ENCODE results near the gene ITGB4. TPM values are rescaled to one million over a fixed set of nuclear protein-coding genes. Genes with fewer than 3 reads are reported as not detected.

The ITGB4 gene
- total and polyA plus RNA-seq, 2 donors (not counting 3 experiments of a cell fraction or from before 2014, with no cell fraction given) = 4.2 to 6.7 TPM

GRCh38 chr17:75752405-75752709 lies 31.1 kb downstream of the ITGB4 start:
- DNase-seq (ENCODE audit: low read depth, low spot score) (no peak), FAIRE-seq (no peak)
- dilution Hi-C loops (cut with MboI; ENCODE audit: extremely low pct_ligation_motif_present, low sequenced_read_pairs) (no loop called here), intact Hi-C loops (cut with micrococcal nuclease) (no loop called here)
- no peak for TF ChIP-seq POLR2AphosphoS5 (IDR thresholded peaks at IDR 0.05; ENCODE audit: insufficient read depth, low read depth, low read length)
- Histone ChIP-seq H3K4me1 (ENCODE audit: control insufficient read depth, extremely low read depth, insufficient read depth, low read length) (no peaks in the 10 kb centered on the region), H3K79me2 (ENCODE audit: control insufficient read depth, insufficient read depth, low read length) (no peaks in the 10 kb centered on the region), H3K27me3 (ENCODE audit: control insufficient read depth in 2 of 2, insufficient read depth in 2 of 2, low read length in 2 of 2) (no peaks in the 10 kb centered on the region), H3K9me3 (replicated peaks; ENCODE audit: control insufficient read depth, insufficient read depth, low read length) (no peaks in the 10 kb centered on the region), H3K4me2 (ENCODE audit: insufficient read depth, low read length) (no peak overlapping the region), H3K36me3 (ENCODE audit: control insufficient read depth in 2 of 2, extremely low read depth in 1 of 2, insufficient read depth in 2 of 2, low read length in 2 of 2) (no peaks in the 10 kb centered on the region), H4K20me1 (replicated peaks; ENCODE audit: control insufficient read depth, extremely low read depth, insufficient read depth, low read length) (no peaks in the 10 kb centered on the region), H3K27ac (ENCODE audit: insufficient read depth, low read depth, low read length) (no peak overlapping the region), H3K9me1 (replicated peaks; ENCODE audit: control insufficient read depth, extremely low read depth, insufficient read depth, low read length) (no peaks in the 10 kb centered on the region), H2AFZ (ENCODE audit: low read depth, low read length) (no peak overlapping the region), H3K9ac (replicated peaks; ENCODE audit: extremely low read depth, insufficient read depth, low read length) (no peak overlapping the region), H3K4me3 (replicated peaks in 1 of 3; ENCODE audit: insufficient read depth in 1 of 3, low read depth in 1 of 3, low read length in 3 of 3) (no peak overlapping the region)
- ChIA-PET POLR2A (no interaction called here), CTCF (interaction anchor here (0.7 to 2.6 kb wide), 4 partner anchors 13 to 133 kb away, joined by 3 to 45 read pairs (median 13); partner anchors contain the start of genes GALK1 and SMIM5)
- no TSS peak for BruUV-seq (replicated peaks)

- H3K4me2 ChIP-seq (ENCODE audit: insufficient read depth, low read length) = no peak overlapping the region
These were observed 31.7 kb downstream of the ITGB4 start for GRCh38 chr17:75752802-75753513.

More at GRCh38 chr17:75752802-75753513, 31.7 kb downstream of the ITGB4 start:
- BruUV-seq (replicated peaks) = no TSS peak
- CTCF ChIA-PET = interaction anchor here (0.6 to 2.6 kb wide), 33 partner anchors 12 to 252 kb away, joined by 3 to 45 read pairs (median 5); partner anchors contain the start of genes GALK1, MRPL38, SMIM5 and TRIM65
- intact Hi-C loops (cut with micrococcal nuclease) = no loop called here
- POLR2A ChIA-PET = no interaction called here
- H3K36me3 ChIP-seq (ENCODE audit: control insufficient read depth in 2 of 2, extremely low read depth in 1 of 2, insufficient read depth in 2 of 2, low read length in 2 of 2) = peaks cover 0 to 2% of the 10 kb centered on the region in 2 experiments
- H2AFZ ChIP-seq (ENCODE audit: low read depth, low read length) = no peak overlapping the region
- dilution Hi-C loops (cut with MboI; ENCODE audit: extremely low pct_ligation_motif_present, low sequenced_read_pairs) = no loop called here
- no peaks in the 10 kb centered on the region for H3K4me1 ChIP-seq (ENCODE audit: control insufficient read depth, extremely low read depth, insufficient read depth, low read length)
- DNase-seq (ENCODE audit: low read depth, low spot score) (no peak), FAIRE-seq (no peak)
- no peaks in the 10 kb centered on the region for H3K27me3 ChIP-seq (ENCODE audit: control insufficient read depth in 2 of 2, insufficient read depth in 2 of 2, low read length in 2 of 2)
- no peaks in the 10 kb centered on the region for H3K9me3 ChIP-seq (replicated peaks; ENCODE audit: control insufficient read depth, insufficient read depth, low read length)
- no peak overlapping the region for H3K9ac ChIP-seq (replicated peaks; ENCODE audit: extremely low read depth, insufficient read depth, low read length)
- H3K9me1 ChIP-seq (replicated peaks; ENCODE audit: control insufficient read depth, extremely low read depth, insufficient read depth, low read length) = no peaks in the 10 kb centered on the region
- TF ChIP-seq EZH2 (IDR thresholded peaks at IDR 0.05; ENCODE audit: borderline replicate concordance, low read depth, low read length, severe bottlenecking) = no peak
- no peak for TF ChIP-seq MYC (IDR thresholded peaks at IDR 0.05; ENCODE audit: low read depth, low read length)
- TF ChIP-seq MAX (IDR thresholded peaks at IDR 0.05; ENCODE audit: insufficient read depth, insufficient read length) = no peak
- no peak for TF ChIP-seq POLR2AphosphoS5 (IDR thresholded peaks at IDR 0.05; ENCODE audit: insufficient read depth, low read depth, low read length)
- no peak for TF ChIP-seq JUN (IDR thresholded peaks at IDR 0.05; ENCODE audit: borderline replicate concordance, insufficient read depth, insufficient read length, low read depth)
- no peak for TF ChIP-seq CTCF (IDR thresholded peaks at IDR 0.05; ENCODE audit: extremely low read depth in 1 of 2, insufficient read depth in 1 of 2, low read depth in 1 of 2, low read length in 2 of 2)
- no peak for TF ChIP-seq GATA2 (IDR thresholded peaks at IDR 0.05; ENCODE audit: insufficient read depth, insufficient read length, low read depth, low read length)
- TF ChIP-seq POLR2A (IDR thresholded peaks at IDR 0.05; ENCODE audit: low read depth, low read length) = no peak
- TF ChIP-seq FOS (IDR thresholded peaks at IDR 0.05; ENCODE audit: borderline replicate concordance, insufficient read depth, low read length) = no peak
- no peak overlapping the region for H3K27ac ChIP-seq (ENCODE audit: insufficient read depth, low read depth, low read length)
- H3K79me2 ChIP-seq (ENCODE audit: control insufficient read depth, insufficient read depth, low read length) = no peaks in the 10 kb centered on the region
- no peak overlapping the region for H3K4me3 ChIP-seq (replicated peaks in 1 of 3; ENCODE audit: insufficient read depth in 1 of 3, low read depth in 1 of 3, low read length in 3 of 3)
- H4K20me1 ChIP-seq (replicated peaks; ENCODE audit: control insufficient read depth, extremely low read depth, insufficient read depth, low read length) = no peaks in the 10 kb centered on the region
